Stomach smooth muscle (tissue), 2 donors: ENCODE measurements around the gene SCYGR7.
"Not testable (repeated sequence)": the region's sequence is repeated elsewhere in the genome, so short reads cannot be mapped to it uniquely, and the experiment has no call there.

Experiments used
- H3K27ac ChIP-seq: one replicate; pipeline ENCODE4 v1.7.0; 2013; ENCODE audit warnings: mild to moderate bottlenecking, low read length, inconsistent platforms
- H3K27me3 ChIP-seq, 2 donors: one replicate each; pipeline ENCODE4 v1.7.0; 2013; ENCODE audit warnings: low read length in 2 of 2; ENCODE audit not compliant: insufficient read depth in 2 of 2, control insufficient read depth in 1 of 2
- H3K36me3 ChIP-seq, 2 donors: one replicate each; pipeline ENCODE4 v1.7.0; 2013; ENCODE audit warnings: low read length in 2 of 2; ENCODE audit not compliant: control insufficient read depth in 2 of 2, insufficient read depth in 2 of 2
- H3K4me1 ChIP-seq: one replicate; pipeline ENCODE4 v1.7.0; 2013; ENCODE audit warnings: low read length; ENCODE audit not compliant: control insufficient read depth, insufficient read depth
- H3K4me3 ChIP-seq, 2 donors: one replicate each; pipeline ENCODE4 v1.7.0; 2013; ENCODE audit warnings: low read length in 2 of 2
- H3K9ac ChIP-seq, 2 donors: one replicate each; pipeline ENCODE4 v1.7.0; 2013; ENCODE audit warnings: low read length in 2 of 2, mild to moderate bottlenecking in 1 of 2
- H3K9me3 ChIP-seq, 2 donors: one replicate each; pipeline ENCODE4 v1.7.0; 2013; ENCODE audit warnings: low read length in 2 of 2; ENCODE audit not compliant: control insufficient read depth in 2 of 2
- donor health status: healthy.
- donor health status: Pancreatic carcinoma.

SCYGR7 gene

GRCh38 chr2:227716501-227716900 lies 11.6 kb upstream of the SCYGR7 start:
- Histone ChIP-seq H3K9me3 (no peaks in the 10 kb centered on the region), H3K27ac (no peak overlapping the region), H3K4me1 (peaks cover 7% of the 10 kb centered on the region), H3K27me3 (no peaks in the 10 kb centered on the region), H3K9ac (no peak overlapping the region), H3K4me3 (no peak overlapping the region), H3K36me3 (no peaks in the 10 kb centered on the region)

DNA sequence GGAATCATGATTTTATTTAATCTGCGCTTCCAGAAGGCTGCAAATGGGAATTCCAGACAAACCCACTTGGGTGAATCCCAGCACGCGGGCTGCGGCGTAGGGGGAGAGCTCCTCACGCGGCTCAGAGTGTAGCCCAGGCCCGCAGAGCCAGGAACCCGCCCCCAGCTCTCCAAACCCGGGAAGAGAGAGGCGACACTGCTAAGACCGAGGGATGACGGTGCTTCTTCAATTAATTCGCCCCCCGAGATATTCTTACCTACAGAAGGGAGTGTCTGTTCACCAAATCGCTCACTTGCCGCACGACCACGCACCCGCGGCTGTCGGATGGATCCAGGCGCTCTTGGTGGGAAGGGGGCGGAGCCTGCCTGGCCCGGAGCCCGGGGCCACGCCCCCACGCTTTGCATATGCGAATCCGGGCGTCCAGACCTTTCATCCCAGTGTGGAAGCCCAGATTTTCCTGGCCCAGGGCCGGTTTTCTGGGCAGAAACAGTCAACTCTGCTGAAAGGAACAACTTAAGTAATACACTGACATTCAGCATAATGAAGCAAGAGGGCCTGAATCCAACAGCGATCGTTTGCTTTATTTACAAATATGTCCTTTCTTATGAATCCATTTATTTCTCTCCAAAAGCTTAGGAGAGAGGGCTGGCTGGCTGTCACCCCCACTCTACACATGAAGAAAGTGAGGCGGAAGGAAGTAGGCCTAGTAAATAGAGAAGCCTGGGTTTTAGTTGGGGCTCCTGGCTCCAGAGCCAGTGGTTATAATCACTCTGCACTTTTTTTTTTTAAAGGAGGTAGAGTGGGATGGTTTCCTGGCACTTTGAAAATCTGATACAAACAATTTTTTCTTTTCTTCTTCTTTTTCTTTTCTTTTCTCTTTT lies 10.2 kb upstream of the SCYGR7 start, which contains the start of gene SLC19A3:
Gene SLC19A3, minus strand, starts transcription at position 342 of the 881 bp plus-strand sequence. CDS start 15,710 bp downstream, outside the sequence.
- Histone ChIP-seq H3K27me3 (no peaks in the 10 kb centered on the region), H3K4me1 (peaks cover 7% of the 10 kb centered on the region), H3K36me3 (no peaks in the 10 kb centered on the region), H3K27ac (peak within 1 kb of the TSS; percentile 24), H3K9ac (peak within 1 kb of the TSS; percentile 29 to 58), H3K9me3 (no peaks in the 10 kb centered on the region), H3K4me3 (peak within 1 kb of the TSS; percentile 52 to 74)

- no peak overlapping the region for H3K27ac ChIP-seq
- no peak overlapping the region for H3K9ac ChIP-seq
- peaks cover 7% of the 10 kb centered on the region for H3K4me1 ChIP-seq
- no peaks in the 10 kb centered on the region for H3K9me3 ChIP-seq
- H3K36me3 ChIP-seq: no peaks in the 10 kb centered on the region
- H3K27me3 ChIP-seq: no peaks in the 10 kb centered on the region
- no peak overlapping the region for H3K4me3 ChIP-seq
Observed at GRCh38 chr2:227719641-227720040, 8.5 kb upstream of the SCYGR7 start.

DNA sequence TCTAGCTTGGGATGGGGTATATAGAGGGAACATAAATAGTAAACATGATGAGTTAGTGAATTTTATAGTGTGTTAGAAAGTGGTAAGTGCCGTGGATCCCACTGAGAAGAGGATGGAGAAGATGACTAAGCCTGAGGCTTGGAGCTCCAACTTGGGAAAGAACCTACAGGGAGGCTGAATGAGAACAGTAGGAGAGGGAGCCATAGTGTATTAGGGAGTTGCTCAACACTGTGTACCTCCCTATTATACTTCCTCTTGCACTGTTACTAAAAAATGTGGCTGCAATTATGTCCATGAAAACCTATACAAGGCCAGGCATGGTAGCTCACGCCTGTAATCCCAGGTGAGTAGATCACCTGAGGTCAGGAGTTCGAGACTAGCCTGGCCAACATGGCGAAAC lies 7.5 kb upstream of the SCYGR7 start:
- Histone ChIP-seq H3K4me1 (peaks cover 7% of the 10 kb centered on the region), H3K36me3 (no peaks in the 10 kb centered on the region), H3K27ac (no peak overlapping the region), H3K27me3 (no peaks in the 10 kb centered on the region), H3K9ac (no peak overlapping the region), H3K4me3 (no peak overlapping the region), H3K9me3 (no peaks in the 10 kb centered on the region)

GRCh38 chr2:227722821-227723220 lies 5.3 kb upstream of the SCYGR7 start:
- H3K27ac ChIP-seq, H3K36me3 ChIP-seq, H3K9ac ChIP-seq, H3K4me1 ChIP-seq, H3K4me3 ChIP-seq, H3K9me3 ChIP-seq, H3K27me3 ChIP-seq: not testable (repeated sequence)

GRCh38 chr2:227724394-227725039 lies 3.6 kb upstream of the SCYGR7 start, which contains the start of gene SCYGR6:
SCYGR6 (minus strand) TSS chr2:227724757; CDS start chr2:227724757, 0 bp downstream.
- Histone ChIP-seq H3K36me3 (no peaks in the 10 kb centered on the region), H3K27ac (no peak within 1 kb of the TSS), H3K9me3 (no peaks in the 10 kb centered on the region), H3K4me1 (no peaks in the 10 kb centered on the region), H3K27me3 (no peaks in the 10 kb centered on the region), H3K9ac (no peak within 1 kb of the TSS), H3K4me3 (no peak within 1 kb of the TSS)

GRCh38 chr2:227739351-227739750 lies 11.2 kb downstream of the SCYGR7 start:
- H3K27me3 ChIP-seq: no peaks in the 10 kb centered on the region
- H3K4me3 ChIP-seq: no peak overlapping the region
- peaks cover 0 to 3% of the 10 kb centered on the region in 2 donors for H3K9me3 ChIP-seq
- no peaks in the 10 kb centered on the region for H3K36me3 ChIP-seq
- no peak overlapping the region for H3K9ac ChIP-seq
- H3K4me1 ChIP-seq: no peaks in the 10 kb centered on the region
- no peak overlapping the region for H3K27ac ChIP-seq

- H3K9ac ChIP-seq, H3K4me3 ChIP-seq, H3K27ac ChIP-seq, H3K9me3 ChIP-seq, H3K4me1 ChIP-seq, H3K27me3 ChIP-seq, H3K36me3 ChIP-seq: not testable (repeated sequence)
Observed at GRCh38 chr2:227740705-227741104, 12.6 kb downstream of the SCYGR7 start.

- H3K4me3 ChIP-seq: no peak within 1 kb of the TSS
- no peak within 1 kb of the TSS for H3K9ac ChIP-seq
- no peaks in the 10 kb centered on the region for H3K27me3 ChIP-seq
- H3K27ac ChIP-seq: no peak within 1 kb of the TSS
- no peaks in the 10 kb centered on the region for H3K4me1 ChIP-seq
- no peaks in the 10 kb centered on the region for H3K36me3 ChIP-seq
- no peaks in the 10 kb centered on the region for H3K9me3 ChIP-seq
Observed at GRCh38 chr2:227745594-227745993, 17.5 kb downstream of the SCYGR7 start, which contains the start of gene SCYGR8. SCYGR8 (plus strand) TSS chr2:227745894; CDS start chr2:227745894, 0 bp downstream.

DNA sequence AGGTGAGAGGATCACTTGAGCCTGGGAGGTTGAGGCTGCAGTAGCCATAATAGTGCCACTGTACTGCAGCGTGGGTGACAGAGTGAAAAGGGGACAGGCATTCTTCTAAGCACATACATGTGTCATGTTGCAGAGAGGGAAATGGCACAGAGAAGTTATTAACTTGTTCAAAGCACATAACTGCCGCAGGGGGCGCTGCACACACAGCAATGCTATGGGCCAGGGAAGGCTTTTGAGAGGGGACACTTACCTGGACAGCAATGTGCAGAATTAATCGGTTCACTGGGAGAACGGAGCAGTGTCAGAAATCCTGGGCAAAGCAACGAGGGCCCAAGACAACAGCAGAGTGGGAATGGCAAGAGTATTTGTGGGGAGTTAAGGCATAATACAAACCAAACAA lies 19.9 kb downstream of the SCYGR7 start:
- no peak overlapping the region for H3K9ac ChIP-seq
- no peak overlapping the region for H3K27ac ChIP-seq
- H3K4me3 ChIP-seq: no peak overlapping the region
- H3K27me3 ChIP-seq: no peaks in the 10 kb centered on the region
- H3K36me3 ChIP-seq: no peaks in the 10 kb centered on the region
- no peaks in the 10 kb centered on the region for H3K9me3 ChIP-seq
- H3K4me1 ChIP-seq: no peaks in the 10 kb centered on the region

GRCh38 chr2:227756261-227756660 lies 28.1 kb downstream of the SCYGR7 start:
- H3K36me3 ChIP-seq, H3K27ac ChIP-seq, H3K4me1 ChIP-seq, H3K27me3 ChIP-seq, H3K9ac ChIP-seq, H3K9me3 ChIP-seq, H3K4me3 ChIP-seq: not testable (repeated sequence)
